Stimulated activated CD8-positive, alpha-beta memory T cell treated with anti-CD3 and anti-CD28 coated beads, Interleukin-2, amount 100 ng/mL, for 48 hours (primary cell): ENCODE measurements around the gene C2CD3.
A peak's percentile ranks its signal among the peaks of the same experiment; 100 is the strongest.

Experiments used
- DNase-seq, 2 donors: peaks; one replicate each; pipeline ENCODE4 v3.0.0-alpha.2; 2020; ENCODE audit warnings: low read depth in 2 of 2

The C2CD3 gene

DNA sequence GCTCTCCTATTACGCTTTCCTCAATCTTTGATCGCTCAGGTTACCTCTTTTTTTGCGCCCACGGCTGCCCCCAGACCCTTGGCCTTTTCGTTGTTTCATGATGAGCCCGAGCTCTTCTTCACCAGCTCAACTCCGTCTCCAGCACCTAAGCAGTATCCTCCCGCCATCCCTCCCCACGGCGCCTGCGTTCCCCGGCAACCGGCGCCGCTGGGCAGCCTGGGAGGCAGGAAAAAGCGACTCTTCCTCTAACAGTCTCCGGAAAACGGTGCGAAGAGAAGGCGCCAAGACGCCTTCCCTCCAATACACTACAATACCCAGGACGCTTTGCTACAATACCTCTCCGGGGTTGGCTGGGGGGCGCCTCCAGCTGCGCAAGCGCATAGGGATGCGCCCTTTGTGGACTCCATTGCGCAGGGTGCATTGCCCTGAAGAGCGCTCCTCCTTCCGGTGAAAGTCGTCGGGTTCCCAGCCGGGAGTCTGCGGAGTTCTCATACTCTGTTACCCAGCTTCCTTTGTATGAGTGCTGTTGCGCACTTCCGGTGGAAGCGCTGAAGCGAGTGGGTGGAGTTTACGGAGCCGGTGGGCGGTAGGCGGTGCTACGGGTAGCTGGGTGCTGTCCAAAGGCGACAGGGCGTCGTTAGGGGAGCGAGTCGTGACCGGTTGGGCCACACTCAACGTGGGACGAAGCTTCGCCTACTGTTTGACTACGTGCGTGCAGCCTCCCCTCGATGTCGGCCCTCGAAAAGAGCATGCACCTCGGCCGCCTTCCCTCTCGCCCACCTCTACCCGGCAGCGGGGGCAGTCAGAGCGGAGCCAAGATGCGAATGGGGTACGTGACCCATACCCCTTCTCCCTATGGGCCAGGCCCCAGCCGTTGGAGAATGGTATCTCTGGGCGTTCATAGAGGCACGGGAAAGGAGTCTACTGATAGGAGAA lies at the start of gene C2CD3, which contains the start of gene PPME1:
Gene C2CD3, minus strand, starts transcription at position 309 of the 936 bp plus-strand sequence. Its CDS starts 210 bp downstream, at position 99.
Gene PPME1, plus strand, starts transcription at position 596 of the 936 bp plus-strand sequence. Its CDS starts 133 bp downstream, at position 729.
- DNase-seq: peak; percentile 93 to 96

GRCh38 chr11:74220376-74220775 lies 49.6 kb upstream of the C2CD3 start:
- no peak for DNase-seq

DNA sequence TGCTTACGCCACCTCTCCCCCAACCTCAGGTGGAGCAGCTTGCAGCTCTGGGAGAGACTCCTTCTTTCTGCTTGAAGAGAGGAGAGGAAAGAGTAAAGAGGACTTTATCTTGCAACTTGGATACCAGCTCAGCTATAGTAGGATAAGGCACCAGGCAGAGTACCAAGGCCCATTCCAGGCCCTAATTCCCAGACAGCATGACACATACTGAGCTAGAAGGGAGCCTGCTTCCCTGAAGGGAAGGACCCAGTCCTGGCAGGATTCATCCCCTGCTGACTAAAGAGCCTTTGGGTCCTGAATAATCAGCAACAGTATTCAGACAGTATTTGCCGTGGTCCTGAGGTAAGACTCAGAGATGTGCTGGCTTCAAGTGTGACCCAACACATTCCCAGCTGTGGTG lies 41.7 kb upstream of the C2CD3 start:
- no peak for DNase-seq

GRCh38 chr11:74208507-74208906 lies 37.7 kb upstream of the C2CD3 start:
- DNase-seq: no peak

DNA sequence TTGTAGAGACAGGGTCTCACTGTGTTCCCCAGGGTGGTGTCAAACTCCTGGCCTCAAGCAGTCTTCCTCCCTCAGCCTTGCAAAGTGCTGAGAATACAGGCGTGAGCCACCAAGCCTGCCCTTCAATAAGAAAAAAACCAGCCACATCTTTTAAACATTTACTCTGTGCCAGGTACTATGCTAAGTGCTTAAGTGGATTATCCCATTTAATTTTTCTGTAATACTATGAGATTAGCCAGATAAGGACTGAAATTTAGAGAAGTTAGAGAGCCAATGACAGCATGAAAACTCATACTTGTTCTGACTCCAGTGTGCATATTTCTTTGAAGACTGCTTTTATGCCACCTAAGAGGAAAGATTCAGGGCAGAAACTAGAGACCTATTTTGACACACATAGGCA lies 35.9 kb upstream of the C2CD3 start:
- no peak for DNase-seq

DNA sequence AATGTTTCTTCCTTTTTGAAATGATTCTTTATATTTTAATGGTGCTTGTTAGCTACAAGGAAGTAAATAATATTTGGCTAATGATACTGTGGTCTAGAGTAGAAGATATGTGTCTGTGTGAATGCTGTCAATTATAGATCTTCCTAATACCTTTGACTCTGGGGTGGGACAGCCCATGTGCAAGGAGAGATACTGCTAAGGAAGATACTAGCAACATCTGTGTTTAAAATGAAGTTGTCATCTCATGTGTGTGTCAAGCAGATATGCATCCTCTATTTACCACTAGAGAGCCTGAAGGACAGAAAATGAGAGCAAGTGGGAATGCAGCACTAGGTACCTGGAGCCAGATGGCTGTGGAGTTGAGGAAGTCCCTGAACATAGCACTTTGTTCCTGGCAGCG lies 34.4 kb upstream of the C2CD3 start:
- no peak for DNase-seq

GRCh38 chr11:74204701-74205100 lies 33.9 kb upstream of the C2CD3 start:
- DNase-seq: no peak

- DNase-seq: no peak
These were observed 33.2 kb upstream of the C2CD3 start for GRCh38 chr11:74203966-74204365.

- no peak for DNase-seq
These were observed 26.1 kb upstream of the C2CD3 start for GRCh38 chr11:74196781-74197486.

- DNase-seq: no peak
These were observed 25.0 kb upstream of the C2CD3 start for GRCh38 chr11:74195828-74196227.

DNA sequence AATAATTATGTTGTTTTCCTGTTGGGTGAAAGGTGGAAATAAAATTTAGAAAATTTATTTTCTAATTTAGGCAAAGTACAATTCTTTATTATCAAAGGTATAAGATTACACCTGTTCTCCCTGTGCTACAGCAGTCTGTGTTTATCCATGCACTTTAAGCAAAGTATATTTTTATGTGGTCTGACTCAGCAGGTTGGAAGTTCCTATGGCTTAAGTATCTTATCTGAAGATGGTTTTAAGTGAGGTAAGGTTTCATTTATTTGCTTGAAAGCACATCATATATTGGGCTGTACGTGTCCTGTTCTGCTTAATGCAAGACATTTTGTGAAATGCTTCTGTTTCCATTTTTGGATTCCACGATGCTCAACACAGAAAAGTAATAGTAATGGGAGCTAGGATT lies 14.9 kb upstream of the C2CD3 start:
- no peak for DNase-seq

- no peak for DNase-seq
These were observed 14.5 kb upstream of the C2CD3 start for GRCh38 chr11:74185285-74185684.

DNA sequence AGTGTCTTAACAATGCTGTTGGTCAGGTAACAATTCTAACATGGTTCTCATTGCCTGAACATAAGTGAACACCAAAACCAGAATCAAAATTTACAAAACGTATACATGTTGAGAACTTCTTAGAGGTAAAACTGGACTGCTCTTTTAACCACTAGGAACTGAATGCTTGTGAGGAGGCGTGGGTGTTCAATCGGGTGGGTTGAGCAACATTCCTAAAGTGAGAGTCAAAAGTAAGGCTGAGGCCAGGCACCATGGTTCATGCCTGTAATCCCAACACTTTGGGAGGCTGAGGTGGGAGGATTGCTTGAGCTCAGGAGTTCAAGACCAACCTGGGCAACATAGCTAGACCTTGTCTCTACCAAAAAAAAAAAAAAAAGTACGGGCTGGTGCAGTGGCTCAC lies 11.8 kb upstream of the C2CD3 start:
- DNase-seq: no peak

- DNase-seq: no peak
These were observed 8.6 kb upstream of the C2CD3 start for GRCh38 chr11:74179234-74180052.

DNA sequence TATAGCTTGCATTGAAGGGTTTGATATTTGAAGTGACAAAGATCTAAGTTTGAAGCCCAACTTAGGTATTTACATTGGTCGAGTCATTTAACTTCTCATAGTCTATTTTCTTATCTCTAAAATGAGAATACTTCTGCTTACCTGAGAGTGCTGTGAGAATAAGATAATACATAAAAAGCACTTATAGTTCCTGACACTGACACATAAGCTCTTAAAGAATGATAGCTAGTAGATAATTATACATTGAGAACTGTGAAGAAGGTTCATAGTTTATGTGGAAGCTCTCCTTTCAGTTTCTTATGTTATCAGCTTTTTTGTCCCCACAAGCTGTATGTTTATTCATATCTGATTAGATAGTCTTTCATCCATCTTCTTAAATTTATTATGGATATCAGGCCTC lies 5.1 kb upstream of the C2CD3 start:
- DNase-seq: no peak

DNA sequence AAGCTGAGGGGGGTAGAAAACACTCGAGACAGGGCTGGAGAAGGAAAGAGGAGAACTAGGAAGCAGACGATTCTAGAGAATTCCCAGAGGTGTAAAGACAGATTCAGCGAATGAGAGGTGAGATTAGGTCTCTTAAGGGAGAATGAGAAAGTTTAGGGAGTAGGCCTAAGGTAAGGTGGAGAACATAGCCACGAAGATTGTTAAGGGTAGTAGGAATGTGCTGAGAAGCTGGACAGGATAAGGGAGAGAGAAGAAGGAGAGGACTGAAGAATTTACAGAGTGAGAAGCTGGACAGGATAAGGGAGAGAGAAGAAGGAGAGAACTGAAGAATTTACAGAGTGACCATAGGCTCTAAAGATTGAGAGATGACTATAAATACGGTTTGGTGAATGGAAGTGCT lies 1.2 kb upstream of the C2CD3 start:
- DNase-seq: no peak

DNA sequence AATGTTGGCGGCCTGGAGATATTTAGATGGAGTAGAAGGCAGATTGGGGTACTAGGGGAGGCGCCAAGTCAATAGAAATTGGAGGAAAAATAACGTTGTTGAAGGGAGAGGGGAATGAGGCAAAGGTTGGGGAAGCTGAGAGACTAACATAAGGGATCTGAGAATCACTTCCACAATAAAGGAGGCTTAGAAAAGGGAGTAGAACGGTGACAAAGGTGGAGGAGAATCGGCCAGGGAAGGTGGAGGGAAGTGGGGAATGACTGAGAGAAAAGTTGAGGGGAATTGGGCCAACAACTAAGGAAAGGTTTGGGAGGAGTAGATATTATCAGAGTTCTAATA lies 797 bp upstream of the C2CD3 start:
- DNase-seq: no peak

- no peak for DNase-seq
These were observed 904 bp downstream of the C2CD3 start for GRCh38 chr11:74169738-74170458.

DNA sequence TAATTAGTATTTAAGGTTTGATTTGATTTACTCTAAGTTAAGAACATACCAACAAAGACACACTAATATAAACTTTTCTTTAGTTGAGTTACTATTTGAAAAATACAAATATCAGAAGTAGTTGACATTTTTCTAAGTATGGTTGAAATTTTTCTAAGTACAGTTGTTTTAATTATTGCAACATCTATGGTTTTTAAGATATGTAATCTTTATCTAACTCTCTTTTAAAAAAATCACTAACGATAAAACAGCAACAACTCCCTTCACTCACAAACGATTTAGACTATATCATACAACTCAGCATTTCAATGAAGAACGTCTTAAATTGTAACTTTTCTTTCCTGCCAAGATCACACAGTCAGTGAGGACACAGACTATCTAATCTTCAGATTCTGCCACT lies 2.0 kb downstream of the C2CD3 start:
- DNase-seq: no peak

GRCh38 chr11:74162681-74163467 lies 7.9 kb downstream of the C2CD3 start:
- no peak for DNase-seq

DNA sequence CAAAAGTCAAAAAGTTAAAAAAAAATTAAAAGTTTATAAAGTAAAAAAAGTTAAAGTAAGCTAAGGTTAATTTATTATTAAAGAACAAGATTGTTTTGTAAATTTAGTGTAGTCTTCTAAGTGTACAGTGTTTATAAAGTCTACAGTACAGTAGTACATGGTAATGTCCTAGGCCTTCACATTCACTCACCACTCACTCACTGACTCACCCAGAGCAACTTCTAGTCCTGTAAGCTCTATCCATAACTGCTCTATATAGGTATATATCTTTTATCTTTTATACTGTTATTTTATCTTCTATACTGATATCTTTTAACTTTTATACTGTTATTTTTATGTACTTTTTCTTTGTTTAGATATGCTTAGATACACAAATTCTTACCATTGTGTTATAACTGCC lies 11.2 kb downstream of the C2CD3 start:
- DNase-seq: no peak
